Measurements from ENCODE around the gene PPP1R15B.

DNA sequence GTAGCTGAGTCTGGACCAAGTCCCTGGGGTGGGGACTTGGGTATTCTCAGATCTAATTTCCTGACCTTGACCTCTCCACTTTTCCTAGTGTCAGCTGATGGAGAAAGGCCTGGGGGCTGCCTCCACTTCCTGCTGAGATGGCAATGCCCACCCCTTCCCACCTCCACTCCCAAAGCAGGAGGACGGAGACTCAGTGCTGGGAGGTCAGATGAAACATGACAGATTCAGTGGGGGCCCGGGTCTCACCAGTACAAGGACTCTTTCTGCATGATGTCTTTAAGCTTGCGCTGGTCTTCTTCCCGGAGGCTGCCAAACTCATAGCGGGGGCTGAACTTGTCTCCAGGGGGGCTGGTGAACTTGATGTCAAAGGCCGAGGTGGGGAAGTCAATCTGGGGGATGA, 35.6 kb upstream of the PPP1R15B start:
- TF ChIP-seq, protein P1, sequence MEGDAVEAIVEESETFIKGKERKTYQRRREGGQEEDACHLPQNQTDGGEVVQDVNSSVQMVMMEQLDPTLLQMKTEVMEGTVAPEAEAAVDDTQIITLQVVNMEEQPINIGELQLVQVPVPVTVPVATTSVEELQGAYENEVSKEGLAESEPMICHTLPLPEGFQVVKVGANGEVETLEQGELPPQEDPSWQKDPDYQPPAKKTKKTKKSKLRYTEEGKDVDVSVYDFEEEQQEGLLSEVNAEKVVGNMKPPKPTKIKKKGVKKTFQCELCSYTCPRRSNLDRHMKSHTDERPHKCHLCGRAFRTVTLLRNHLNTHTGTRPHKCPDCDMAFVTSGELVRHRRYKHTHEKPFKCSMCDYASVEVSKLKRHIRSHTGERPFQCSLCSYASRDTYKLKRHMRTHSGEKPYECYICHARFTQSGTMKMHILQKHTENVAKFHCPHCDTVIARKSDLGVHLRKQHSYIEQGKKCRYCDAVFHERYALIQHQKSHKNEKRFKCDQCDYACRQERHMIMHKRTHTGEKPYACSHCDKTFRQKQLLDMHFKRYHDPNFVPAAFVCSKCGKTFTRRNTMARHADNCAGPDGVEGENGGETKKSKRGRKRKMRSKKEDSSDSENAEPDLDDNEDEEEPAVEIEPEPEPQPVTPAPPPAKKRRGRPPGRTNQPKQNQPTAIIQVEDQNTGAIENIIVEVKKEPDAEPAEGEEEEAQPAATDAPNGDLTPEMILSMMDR (IDR thresholded peaks at IDR 0.05), result no peak
- no peak for TF ChIP-seq POLR2A (IDR thresholded peaks at IDR 0.05)

Measured in esophagus squamous epithelium (tissue), 4 donors.